KG1 (cell line): ENCODE results near the gene DNAJC12.
"Not testable (repeated sequence)": the region's sequence is repeated elsewhere in the genome, so short reads cannot be mapped to it uniquely, and the experiment has no call there.

ENCODE experiments used
- DNase-seq: peaks from one replicate; lab custom pipeline; 2025; lab: John Stamatoyannopoulos, UW

Gene DNAJC12

DNA sequence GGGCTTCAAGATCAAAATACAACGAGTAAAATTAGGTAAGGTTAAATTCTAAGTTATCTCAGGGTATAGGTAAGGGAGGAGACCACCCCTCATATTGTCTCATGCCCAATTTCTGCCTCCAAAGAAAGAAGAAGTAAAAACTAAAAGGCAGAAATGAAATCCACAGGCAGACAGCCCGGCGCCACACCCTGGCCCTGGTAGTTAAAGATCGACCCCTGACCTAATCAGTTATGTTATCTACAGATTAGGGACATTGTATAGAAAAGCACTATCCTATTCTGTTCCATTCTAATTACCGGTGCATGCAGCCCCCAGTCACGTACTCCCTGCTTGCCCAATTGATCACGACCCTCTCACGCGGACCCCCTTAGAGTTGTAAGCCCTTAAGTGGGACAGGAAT is 75.4 kb downstream of the DNAJC12 start:
- DNase-seq: not testable (repeated sequence)

DNA sequence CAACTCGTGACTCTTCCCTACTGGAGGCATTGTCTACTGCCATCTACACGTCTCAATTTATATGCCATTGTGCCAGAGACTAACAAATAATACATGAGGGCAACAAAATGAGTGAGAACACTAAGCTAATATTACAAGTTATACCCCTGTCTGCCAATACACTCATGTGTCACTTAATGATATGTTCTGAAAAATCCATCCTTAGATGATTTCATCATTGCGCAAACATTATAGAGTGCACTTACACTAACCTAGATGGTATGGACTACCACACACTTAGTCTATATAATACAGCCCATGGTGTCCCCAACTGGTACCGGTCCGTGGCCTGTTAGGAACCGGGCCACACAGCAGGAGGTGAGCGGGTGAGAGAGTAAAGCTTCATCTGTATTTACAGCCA is 77.7 kb downstream of the DNAJC12 start:
- no peak for DNase-seq
